ENCODE data around the gene CCDC91. TPM values are rescaled to one million over a fixed set of nuclear protein-coding genes. Genes with fewer than 3 reads are reported as not detected.
"Not testable (repeated sequence)": the region's sequence is repeated elsewhere in the genome, so short reads cannot be mapped to it uniquely, and the experiment has no call there.

The CCDC91 gene
- total RNA-seq, 1 donor from 2014 or later = 36.3 TPM

DNA sequence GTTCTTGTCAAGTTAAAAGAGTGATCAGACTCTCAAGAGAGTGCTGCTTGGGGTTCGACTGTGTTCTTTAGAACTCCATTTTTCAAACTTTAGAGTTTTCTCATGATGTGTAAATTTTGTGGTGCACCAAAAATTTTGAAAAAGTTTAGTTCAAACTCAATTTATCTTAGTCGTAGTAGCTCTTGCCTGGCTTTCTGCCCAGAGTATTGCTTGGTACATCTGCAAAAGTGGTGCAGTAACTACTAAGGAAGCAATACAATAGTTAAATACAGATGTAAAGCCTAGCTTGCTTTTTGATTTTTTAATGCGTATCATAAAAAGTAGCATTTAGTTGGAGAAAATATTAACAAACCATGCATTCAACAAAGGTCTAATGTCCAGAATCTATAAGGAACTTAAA is 9.5 kb upstream of the CCDC91 start:
- no peak for DNase-seq (ENCODE audit: low spot score)

DNA sequence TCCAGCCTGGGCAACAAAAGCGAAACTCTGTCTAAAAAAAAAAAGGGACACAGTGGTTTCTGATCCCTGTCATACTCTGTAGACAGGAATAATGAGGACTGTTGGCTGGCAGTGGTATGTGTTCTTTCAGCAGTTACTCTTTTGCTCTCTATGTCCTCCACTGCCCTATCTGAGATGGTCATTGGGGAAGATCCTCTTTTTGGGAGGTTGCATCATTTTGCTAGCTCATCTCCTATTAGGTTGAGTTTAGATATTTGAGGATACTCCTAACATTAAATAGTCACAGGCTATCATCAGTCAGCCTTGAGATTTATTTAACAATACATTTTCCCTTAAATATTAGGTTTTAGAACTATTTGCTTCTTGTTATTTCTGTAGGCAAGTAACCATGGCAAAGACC is 5.9 kb upstream of the CCDC91 start:
- DNase-seq (ENCODE audit: low spot score) = no peak

- DNase-seq (ENCODE audit: low spot score) = no peak
These were observed 3.8 kb upstream of the CCDC91 start for GRCh38 chr12:28186500-28186899.

GRCh38 chr12:28189784-28190320 is 404 bp upstream of the CCDC91 start:
- no peak for DNase-seq (ENCODE audit: low spot score)

DNA sequence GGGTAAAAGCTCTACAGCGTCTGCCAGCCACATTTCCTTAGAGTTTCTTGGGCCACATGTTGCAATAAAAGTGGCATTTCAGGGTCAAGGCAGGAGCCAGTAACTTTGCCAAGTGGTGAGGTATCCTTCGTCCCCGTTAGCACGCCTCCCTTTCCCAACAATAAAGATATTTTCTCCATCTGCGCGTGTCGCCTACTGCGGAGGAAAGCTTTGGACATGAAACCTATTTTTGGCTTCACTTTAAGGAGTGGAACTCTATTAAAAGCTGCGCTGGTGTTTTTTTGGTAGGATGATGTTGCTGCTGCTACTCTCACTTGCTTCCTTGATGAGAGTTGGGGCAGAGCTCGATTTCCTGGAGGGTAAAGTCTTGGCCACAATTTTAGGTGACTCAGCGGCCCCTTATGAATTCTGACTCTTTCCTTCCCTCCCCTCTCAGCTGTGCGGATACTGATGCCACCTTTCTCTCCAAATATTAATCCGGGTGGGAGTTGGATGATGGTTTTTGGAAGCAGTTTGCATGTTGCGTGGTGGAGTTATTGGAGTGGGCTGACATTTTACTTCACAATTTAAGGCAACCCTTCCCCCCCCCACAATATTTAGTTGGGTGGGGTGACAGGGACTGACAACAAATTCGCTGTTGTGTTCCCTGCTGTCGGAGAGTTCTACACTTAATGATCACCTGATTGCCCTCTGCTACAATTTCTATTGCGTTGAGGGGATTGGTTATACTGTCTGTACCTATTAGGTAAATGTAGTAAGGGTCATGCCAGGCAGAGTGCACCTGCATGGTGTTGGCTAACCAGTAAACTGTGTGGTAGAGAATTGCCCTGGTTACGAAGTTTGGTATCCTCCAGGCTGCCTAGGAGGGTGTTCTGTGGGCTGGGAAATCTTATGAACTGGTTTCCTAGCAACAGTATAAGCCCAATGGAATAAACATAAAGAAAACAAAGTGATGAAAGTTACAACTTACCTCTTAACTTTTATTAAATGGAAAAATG is 1.1 kb downstream of the CCDC91 start:
- DNase-seq (ENCODE audit: low spot score) = no peak

DNA sequence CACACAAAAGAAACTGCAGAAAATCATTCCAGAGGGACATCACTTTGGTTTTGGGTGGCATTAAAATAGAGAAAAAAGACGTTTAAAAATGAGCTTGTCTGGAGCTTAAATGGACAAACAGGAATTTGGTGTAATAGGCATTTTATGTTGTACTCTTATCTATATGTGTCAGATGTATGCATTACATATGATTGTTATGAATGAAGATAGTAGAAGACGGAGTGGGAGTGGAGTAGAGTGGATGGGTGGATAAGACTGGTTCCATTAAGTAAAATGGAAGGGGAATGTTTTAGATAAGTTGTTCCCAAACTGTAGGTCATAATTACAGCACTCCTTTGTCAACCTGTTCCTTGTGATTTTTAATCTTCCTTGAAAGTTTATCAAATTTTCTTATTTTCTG is 1.9 kb downstream of the CCDC91 start:
- DNase-seq (ENCODE audit: low spot score) = no peak

- DNase-seq (ENCODE audit: low spot score) = not testable (repeated sequence)
These were observed 4.4 kb downstream of the CCDC91 start for GRCh38 chr12:28194621-28195020.

DNA sequence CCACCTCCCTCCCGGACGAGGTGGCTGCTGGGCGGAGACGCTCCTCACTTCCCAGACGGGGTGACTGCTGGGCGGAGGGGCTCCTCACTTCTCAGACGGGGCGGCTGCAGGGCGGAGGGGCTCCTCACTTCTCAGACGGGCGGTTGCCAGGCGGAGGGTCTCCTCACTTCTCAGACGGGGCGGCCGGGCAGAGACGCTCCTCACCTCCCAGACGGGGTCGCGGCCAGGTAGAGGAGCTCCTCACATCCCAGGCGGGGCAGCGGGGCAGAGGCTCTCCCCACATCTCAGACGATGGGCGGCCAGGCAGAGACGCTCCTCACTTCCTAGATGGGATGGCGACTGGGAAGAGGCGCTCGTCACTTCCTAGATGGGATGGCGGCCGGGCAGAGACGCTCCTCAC is 10.9 kb downstream of the CCDC91 start:
- not testable (repeated sequence) for DNase-seq (ENCODE audit: low spot score)

DNA sequence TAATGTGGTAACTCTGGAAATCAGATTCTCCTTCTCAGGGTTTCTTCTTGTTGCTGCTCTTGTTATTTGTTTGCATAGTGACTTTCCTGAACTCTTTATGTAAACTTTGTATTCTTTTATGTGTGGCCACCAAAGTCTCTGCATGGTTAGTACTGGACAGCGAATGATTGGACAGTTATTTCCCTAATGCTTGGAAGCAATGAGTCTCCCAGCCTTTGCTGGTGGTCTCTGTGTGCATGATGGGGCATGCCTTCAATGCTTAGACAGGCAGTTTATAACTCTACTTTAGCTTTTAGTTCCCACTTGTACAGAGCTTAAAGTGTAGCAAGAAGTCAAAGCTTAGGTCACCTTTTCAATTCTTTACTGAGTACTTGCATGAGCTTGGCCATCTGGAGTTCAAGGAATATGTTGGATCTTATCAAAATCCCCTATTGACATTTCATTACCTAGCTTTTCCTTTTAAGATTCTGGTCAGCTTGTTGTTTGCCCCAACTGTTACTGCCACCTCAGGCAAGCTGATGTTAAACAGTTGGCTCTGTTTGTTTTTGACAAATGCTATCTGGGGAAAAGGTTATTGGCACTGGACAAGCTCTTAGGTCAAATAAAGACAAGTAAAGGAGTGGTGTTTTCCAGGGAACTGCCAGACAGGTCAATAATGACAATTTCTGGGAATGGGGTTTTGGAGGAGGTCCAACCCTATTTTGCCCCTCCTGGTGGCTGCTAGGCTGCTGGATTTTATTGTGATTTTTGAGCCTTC is 12.3 kb downstream of the CCDC91 start:
- no peak for DNase-seq (ENCODE audit: low spot score)

- no peak for DNase-seq (ENCODE audit: low spot score)
These were observed 19.5 kb downstream of the CCDC91 start for GRCh38 chr12:28209782-28210181.

DNA sequence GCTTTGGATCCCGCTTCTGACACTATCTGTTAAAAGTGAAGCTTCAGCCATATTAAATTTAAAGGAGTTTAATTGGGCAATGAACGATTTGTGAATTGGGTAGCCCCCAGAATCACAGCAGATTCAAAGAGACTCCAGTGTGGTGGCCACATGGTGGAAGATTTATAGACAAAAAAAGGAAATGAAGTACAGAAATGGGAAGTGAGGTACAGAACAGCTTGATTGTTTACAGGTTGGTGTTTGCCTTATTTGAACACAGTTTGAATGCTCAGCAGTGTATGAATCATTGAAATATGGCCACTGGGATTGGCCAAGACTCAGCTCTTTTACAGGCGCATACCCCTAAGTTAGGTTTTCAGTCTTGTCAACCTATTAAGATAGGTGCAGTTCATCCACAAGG is 21.9 kb downstream of the CCDC91 start:
- DNase-seq (ENCODE audit: low spot score) = no peak

GRCh38 chr12:28215021-28215420 is 24.8 kb downstream of the CCDC91 start:
- DNase-seq (ENCODE audit: low spot score) = no peak

DNA sequence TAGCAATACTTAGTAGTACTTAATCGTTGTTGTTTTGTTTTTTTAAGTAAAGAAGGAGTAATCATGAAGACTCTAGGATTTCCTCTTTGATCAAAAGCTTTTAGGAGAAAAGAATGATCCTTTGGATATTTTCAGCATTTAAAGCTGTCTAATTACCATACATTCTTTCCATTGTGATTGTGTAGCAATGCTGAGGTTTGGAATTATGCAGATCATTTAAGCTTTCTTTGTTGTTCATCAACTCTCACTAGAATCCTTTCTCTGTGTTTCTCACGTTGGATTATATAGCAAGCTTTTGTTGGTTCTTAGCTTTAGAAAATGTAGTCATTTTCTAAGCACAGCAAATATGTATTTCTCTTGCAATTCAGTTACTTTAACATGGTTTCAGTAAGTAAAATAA is 25.8 kb downstream of the CCDC91 start:
- no peak for DNase-seq (ENCODE audit: low spot score)

DNA sequence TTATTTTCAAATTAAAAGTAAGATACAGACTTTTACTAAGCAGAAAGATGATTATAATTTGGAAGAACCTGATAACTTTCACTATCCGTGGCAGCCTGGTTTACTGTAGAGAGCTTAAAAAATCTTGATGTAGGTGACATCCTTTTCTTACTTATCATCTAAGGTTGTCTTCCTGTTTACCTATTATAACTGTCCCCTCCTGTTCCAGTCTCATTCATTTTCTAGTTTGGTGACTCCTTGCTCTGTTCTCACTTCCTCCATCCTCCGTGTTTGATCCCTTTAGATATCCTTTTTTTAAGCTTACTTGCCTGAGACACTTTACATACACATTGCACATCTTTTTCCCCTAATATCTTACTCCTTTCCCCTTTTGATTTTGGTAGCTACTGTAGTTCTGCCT is 27.5 kb downstream of the CCDC91 start:
- no peak for DNase-seq (ENCODE audit: low spot score)

DNA sequence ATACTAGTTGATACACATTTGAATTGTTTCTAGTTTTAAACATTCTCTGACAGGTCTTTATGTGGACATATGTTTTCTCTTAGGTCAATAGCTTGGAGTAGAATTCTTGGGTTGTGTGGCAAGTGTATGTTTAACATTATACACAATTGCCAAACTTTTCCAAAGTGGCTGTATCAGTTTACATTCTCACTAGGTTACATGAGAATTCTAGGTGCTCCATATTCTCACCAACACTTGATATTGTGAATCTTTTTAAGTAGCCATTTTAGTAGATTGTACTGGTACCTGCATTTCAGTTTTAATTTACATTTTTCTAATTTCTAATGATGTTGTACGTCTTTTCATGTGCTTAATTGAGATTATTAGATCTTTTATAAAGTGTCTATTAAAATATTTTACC is 28.6 kb downstream of the CCDC91 start:
- DNase-seq (ENCODE audit: low spot score) = no peak

- no peak for DNase-seq (ENCODE audit: low spot score)
These were observed 29.6 kb downstream of the CCDC91 start for GRCh38 chr12:28219827-28220226.

DNA sequence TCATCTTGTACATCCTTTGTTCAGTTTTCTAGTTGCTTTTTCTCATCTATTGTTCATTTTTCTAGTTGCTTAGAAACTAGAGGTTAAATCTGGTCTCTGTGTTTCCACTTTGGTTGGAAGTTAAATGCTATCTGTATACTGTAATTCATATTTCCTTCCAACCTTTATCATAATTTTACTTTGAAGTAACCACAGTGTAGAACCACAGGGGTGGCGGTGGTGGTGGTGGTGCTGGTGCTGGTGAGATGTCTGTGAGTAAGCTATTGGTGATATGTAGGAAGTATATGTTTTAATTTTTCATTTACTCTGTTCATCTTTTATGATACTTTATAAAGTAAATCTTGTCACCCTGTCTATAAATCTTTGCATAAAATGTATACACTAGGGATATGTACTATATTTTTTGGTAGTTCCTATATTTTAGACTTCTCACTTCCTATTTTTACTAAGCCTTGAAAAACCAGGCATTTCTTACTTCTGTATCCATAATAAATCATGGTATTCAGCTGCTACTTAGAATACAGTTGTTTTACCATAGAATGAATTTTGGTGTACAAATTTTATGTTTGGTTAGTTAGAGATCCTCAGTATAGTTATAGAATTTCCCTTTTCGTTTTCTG is 31.9 kb downstream of the CCDC91 start:
- no peak for DNase-seq (ENCODE audit: low spot score)

GRCh38 chr12:28223025-28223554 is 32.8 kb downstream of the CCDC91 start:
- no peak for DNase-seq (ENCODE audit: low spot score)

- DNase-seq (ENCODE audit: low spot score) = no peak
These were observed 33.6 kb downstream of the CCDC91 start for GRCh38 chr12:28223858-28224257.

GRCh38 chr12:28226705-28227104 is 36.4 kb downstream of the CCDC91 start:
- no peak for DNase-seq (ENCODE audit: low spot score)

- DNase-seq (ENCODE audit: low spot score) = no peak
These were observed 37.0 kb downstream of the CCDC91 start for GRCh38 chr12:28227251-28227650.

All from mesenteric fat pad (tissue), 1 donor.